Vagina (tissue), 2 donors: ENCODE measurements around the gene CCDC167. TPM values are rescaled to one million over a fixed set of nuclear protein-coding genes. Genes with fewer than 3 reads are reported as not detected.

Source experiments
- DNase-seq, 2 donors: peaks; one replicate each; pipeline ENCODE4 v3.0.0-alpha.2; 2017; ENCODE audit errors: extremely low spot score in 2 of 2
- H3K27ac ChIP-seq: fragments of 200-600 bp; sonication (generic); one replicate; pipeline ENCODE4 v1.5.1; 2019
- H3K27me3 ChIP-seq: fragments of 200-600 bp; sonication (generic); one replicate; pipeline ENCODE4 v1.5.1; 2019
- H3K36me3 ChIP-seq, 2 donors: fragments of 200-600 bp; sonication (generic); one replicate each; pipeline ENCODE4 v1.5.1; 2017 to 2019
- H3K4me1 ChIP-seq: fragments of 200-600 bp; sonication (generic); one replicate; pipeline ENCODE4 v1.5.1; 2019
- H3K4me3 ChIP-seq, 2 donors: fragments of 200-600 bp; sonication (generic); 1 replicate in 1 of 2; 2 replicates in 1 of 2; pipeline ENCODE4 v1.5.1; 2016 to 2019
- H3K9me3 ChIP-seq: fragments of 200-600 bp; sonication (generic); one replicate; pipeline ENCODE4 v1.5.1; 2019
- POLR2A ChIP-seq, 2 donors: fragments of 450-650 bp; IDR thresholded peaks; one replicate each; pipeline ENCODE4 v1.6.1; 2017; ENCODE audit warnings: antibody characterized with exemption in 2 of 2, mild to moderate bottlenecking in 2 of 2, moderate library complexity in 2 of 2
- POLR2AphosphoS5 ChIP-seq, 2 donors: sonication (generic); formaldehyde crosslinking; IDR thresholded peaks; one replicate each; pipeline ENCODE4 v1.9.0; 2017; ENCODE audit warnings: antibody characterized with exemption in 2 of 2, mild to moderate bottlenecking in 2 of 2, low read depth in 1 of 2; ENCODE audit not compliant: insufficient read depth in 1 of 2
- intact Hi-C: fragments of 100-400 bp; cut with DNase I; formaldehyde crosslinking; loops from one replicate; pipeline ENCODE4 v1.15.1; 2023
- total RNA-seq: library from RNA; depleted of rRNA; stranded (reverse); fragments of >200 nt; gene quantifications from one replicate; pipeline ENCODE4 v1.2.3, GENCODE V29; 2016
- TF ChIP-seq, protein P1 (sequence below), 3 experiments: fragments of 450-650 bp in 2 of 3; fragments of 200-600 bp in 1 of 3; sonication (generic) in 1 of 3; IDR thresholded peaks; one replicate each; pipeline ENCODE4 v1.5.1; 2017 to 2019; ENCODE audit warnings: antibody characterized with exemption in 3 of 3, mild to moderate bottlenecking in 2 of 3, moderate library complexity in 2 of 3

CCDC167 gene
- total RNA-seq, 1 donor from 2014 or later, result 34.6 TPM

DNA sequence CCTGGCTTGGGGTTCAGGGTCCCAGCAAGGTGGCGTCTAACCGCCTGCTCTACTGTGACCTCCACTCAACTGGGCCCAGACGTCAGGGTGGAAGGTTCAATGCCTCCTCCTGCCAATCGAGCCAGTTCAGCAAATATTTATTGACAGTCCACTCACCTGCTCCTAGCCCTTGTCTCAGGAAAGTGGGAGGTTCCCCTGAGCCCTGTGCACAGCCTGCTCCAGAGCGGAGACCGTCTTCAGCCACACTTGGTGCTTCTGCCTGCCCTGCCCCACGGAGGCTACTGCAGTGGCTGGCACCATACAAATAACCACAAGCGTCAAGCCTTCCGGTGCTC lies 6.1 kb downstream of the CCDC167 start:
- Histone ChIP-seq H3K9me3 (no peaks in the 10 kb centered on the region), H3K4me1 (peaks cover 10% of the 10 kb centered on the region), H3K4me3 (no peak overlapping the region), H3K36me3 (no peaks in the 10 kb centered on the region), H3K27ac (no peak overlapping the region), H3K27me3 (no peaks in the 10 kb centered on the region)
- DNase-seq, result no peak
- intact Hi-C loops, result no loop called here
- TF ChIP-seq POLR2AphosphoS5 (IDR thresholded peaks at IDR 0.05; ENCODE audit: insufficient read depth in 1 of 2, low read depth in 1 of 2), result no peak
- no peak for TF ChIP-seq POLR2A (IDR thresholded peaks at IDR 0.05)
- TF ChIP-seq, protein P1, sequence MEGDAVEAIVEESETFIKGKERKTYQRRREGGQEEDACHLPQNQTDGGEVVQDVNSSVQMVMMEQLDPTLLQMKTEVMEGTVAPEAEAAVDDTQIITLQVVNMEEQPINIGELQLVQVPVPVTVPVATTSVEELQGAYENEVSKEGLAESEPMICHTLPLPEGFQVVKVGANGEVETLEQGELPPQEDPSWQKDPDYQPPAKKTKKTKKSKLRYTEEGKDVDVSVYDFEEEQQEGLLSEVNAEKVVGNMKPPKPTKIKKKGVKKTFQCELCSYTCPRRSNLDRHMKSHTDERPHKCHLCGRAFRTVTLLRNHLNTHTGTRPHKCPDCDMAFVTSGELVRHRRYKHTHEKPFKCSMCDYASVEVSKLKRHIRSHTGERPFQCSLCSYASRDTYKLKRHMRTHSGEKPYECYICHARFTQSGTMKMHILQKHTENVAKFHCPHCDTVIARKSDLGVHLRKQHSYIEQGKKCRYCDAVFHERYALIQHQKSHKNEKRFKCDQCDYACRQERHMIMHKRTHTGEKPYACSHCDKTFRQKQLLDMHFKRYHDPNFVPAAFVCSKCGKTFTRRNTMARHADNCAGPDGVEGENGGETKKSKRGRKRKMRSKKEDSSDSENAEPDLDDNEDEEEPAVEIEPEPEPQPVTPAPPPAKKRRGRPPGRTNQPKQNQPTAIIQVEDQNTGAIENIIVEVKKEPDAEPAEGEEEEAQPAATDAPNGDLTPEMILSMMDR (IDR thresholded peaks at IDR 0.05), result no peak

DNA sequence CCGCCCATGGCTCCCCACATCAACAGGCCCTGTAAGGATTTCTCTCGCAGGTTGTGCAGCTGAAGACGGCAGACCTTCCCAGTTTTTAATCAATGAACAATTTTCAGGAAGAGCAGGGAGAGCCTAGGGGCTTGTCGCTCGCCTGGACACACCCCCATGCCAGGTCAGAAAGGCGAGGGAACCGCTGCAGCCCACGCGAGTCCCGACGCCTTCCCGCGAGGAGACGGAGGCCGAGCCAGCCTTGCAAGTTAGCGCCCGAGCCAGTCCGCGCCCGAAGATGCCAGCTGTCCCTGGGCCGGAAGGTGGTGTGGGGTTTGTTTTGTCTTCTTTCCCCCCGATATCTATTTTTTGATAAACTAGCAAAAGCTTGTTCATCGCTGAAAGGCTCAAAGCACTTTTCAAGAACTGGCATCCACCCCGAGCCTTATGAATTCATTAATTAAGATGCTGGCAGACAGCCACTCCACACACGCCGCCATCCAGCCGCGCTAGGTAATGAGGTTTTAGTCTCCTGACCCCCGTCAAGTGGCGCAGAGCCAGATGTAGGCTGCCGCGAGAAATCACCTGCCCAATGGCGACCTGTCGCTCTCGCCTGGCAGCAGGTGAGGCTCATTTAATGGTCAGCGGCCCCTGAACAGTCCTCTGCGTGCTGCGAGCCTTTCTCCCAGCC lies 6.6 kb downstream of the CCDC167 start:
- intact Hi-C loops, result no loop called here

DNA sequence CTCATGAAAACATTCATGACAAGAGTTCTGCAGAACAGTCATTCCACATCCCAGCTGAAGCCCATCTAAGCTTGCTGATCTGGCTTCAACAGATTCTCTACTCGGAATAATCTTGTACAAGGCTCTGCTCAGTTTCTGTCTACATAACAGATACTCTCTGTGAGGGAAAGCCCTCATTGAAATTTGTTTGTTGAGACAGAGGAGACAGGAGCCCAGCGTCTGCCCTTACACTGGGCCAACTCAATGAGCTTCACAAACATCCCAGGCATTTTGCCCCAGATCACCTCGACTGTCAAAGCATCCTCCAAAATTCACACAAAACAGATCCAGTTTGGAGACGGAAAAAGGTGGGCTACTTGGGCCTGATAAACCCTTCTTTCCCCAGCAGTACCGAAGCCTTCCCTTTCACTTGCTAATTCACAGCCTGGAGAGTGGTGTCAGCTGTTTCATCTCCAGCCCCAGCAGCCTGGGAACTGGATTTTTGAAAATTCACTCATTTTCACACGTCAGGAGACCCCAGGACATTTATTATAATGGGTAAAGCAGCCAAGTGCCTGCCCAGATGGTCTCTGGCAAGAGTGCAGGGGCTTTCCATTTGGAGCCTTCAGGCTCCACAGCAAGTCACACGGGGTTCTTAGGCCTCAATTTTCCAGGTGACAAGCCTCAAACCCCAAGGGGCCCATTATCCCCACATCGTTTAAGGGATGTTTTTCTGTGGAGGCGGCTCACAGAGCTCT lies 7.3 kb downstream of the CCDC167 start:
- no peak for TF ChIP-seq POLR2AphosphoS5 (IDR thresholded peaks at IDR 0.05; ENCODE audit: insufficient read depth in 1 of 2, low read depth in 1 of 2)
- TF ChIP-seq POLR2A (IDR thresholded peaks at IDR 0.05), result no peak
- TF ChIP-seq, protein P1 (IDR thresholded peaks at IDR 0.05), result no peak
- H3K4me3 ChIP-seq, result no peak overlapping the region
- no peaks in the 10 kb centered on the region for H3K9me3 ChIP-seq
- no peak overlapping the region for H3K27ac ChIP-seq
- intact Hi-C loops, result no loop called here
- H3K4me1 ChIP-seq, result peaks cover 8% of the 10 kb centered on the region
- DNase-seq, result no peak
- H3K36me3 ChIP-seq, result no peaks in the 10 kb centered on the region
- no peaks in the 10 kb centered on the region for H3K27me3 ChIP-seq

More for the DNA sequence above, 6.6 kb downstream of the CCDC167 start:
- Histone ChIP-seq H3K4me3 (no peak overlapping the region), H3K9me3 (no peaks in the 10 kb centered on the region), H3K4me1 (peaks cover 8% of the 10 kb centered on the region), H3K27me3 (no peaks in the 10 kb centered on the region), H3K36me3 (no peaks in the 10 kb centered on the region), H3K27ac (no peak overlapping the region)
- TF ChIP-seq POLR2A (IDR thresholded peaks at IDR 0.05), result no peak
- TF ChIP-seq POLR2AphosphoS5 (IDR thresholded peaks at IDR 0.05; ENCODE audit: insufficient read depth in 1 of 2, low read depth in 1 of 2), result no peak
- TF ChIP-seq, protein P1 (IDR thresholded peaks at IDR 0.05), result no peak
- DNase-seq, result no peak

DNA sequence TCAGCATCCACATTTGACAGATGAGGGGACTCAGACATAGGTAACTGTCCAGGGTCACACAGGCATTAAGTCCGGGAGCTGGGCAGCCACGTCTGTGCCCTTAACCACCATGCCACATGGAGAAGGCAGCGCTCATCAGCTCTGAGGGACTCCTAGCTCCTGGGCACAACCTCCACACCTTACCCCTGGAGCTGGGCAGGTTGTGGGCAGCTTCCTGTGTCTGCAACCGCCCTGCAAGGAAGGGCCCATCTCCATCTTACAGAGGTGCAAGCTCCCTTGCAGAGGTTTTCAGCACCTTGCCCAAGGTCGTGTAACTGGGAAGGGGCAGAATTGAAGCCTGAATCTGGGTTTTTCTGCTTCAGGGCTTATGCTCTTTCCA lies 7.9 kb downstream of the CCDC167 start:
- Histone ChIP-seq H3K4me3 (no peak overlapping the region), H3K27me3 (no peaks in the 10 kb centered on the region), H3K4me1 (peaks cover 8% of the 10 kb centered on the region), H3K27ac (no peak overlapping the region), H3K36me3 (no peaks in the 10 kb centered on the region), H3K9me3 (no peaks in the 10 kb centered on the region)
- DNase-seq, result no peak
- TF ChIP-seq, protein P1 (IDR thresholded peaks at IDR 0.05), result no peak
- TF ChIP-seq POLR2AphosphoS5 (IDR thresholded peaks at IDR 0.05; ENCODE audit: insufficient read depth in 1 of 2, low read depth in 1 of 2) (no peak), POLR2A (IDR thresholded peaks at IDR 0.05) (no peak)
- intact Hi-C loops, result no loop called here
